Endothelial cell of umbilical vein (primary cell): ENCODE measurements around the gene CABLES1. TPM values are rescaled to one million over a fixed set of nuclear protein-coding genes. Genes with fewer than 3 reads are reported as not detected.

Source experiments
- BruUV-seq: library from RNA; stranded (reverse); fragments of 400-500 nt; replicated peaks from 2 replicates; lab custom pipeline; 2021; lab: Mats Ljungman, UMichigan
- CTCF ChIA-PET: fragments of 300-600, 350-600 bp; sonication (Branson Sonifier 250); formaldehyde crosslinking; loops from one replicate; lab custom pipeline; 2021; ENCODE audit warnings: antibody characterized with exemption, inconsistent platforms; lab: Charles Lee
- POLR2A ChIA-PET: fragments of 300-600, 350-600 bp; sonication (Branson Sonifier 250); formaldehyde crosslinking; loops from one replicate; lab custom pipeline; 2021; ENCODE audit warnings: antibody characterized with exemption, inconsistent platforms; lab: Charles Lee
- DNase-seq: peaks from one replicate; pipeline ENCODE4 v3.0.0-alpha.2; 2011; ENCODE audit warnings: low read depth, low spot score
- FAIRE-seq: peaks from 2 replicates; lab custom pipeline; 2011; peaks lifted over from hg19 to GRCh38; lab: Jason Lieb, UNC
- H2AFZ ChIP-seq: 2 replicates; pipeline ENCODE4 v1.6.0; 2012; ENCODE audit warnings: low read depth, low read length, control low read depth, inconsistent platforms
- H3K27ac ChIP-seq: 2 replicates; pipeline ENCODE4 v1.5.1; 2011; ENCODE audit warnings: low read depth, mild to moderate bottlenecking, control low read depth, low read length, moderate library complexity; ENCODE audit not compliant: insufficient read depth
- H3K27me3 ChIP-seq, 2 experiments: 2 replicates each; pipeline versions ENCODE4 v1.6.0 to v1.6.1; 2011; ENCODE audit warnings: low read length in 2 of 2, mixed read lengths in 1 of 2; ENCODE audit not compliant: control insufficient read depth in 2 of 2, insufficient read depth in 2 of 2
- H3K36me3 ChIP-seq, 2 experiments: 2 replicates in 1 of 2; 3 replicates in 1 of 2; pipeline ENCODE4 v1.5.1; 2011; ENCODE audit warnings: low read length in 2 of 2, mild to moderate bottlenecking in 1 of 2, moderate library complexity in 1 of 2; ENCODE audit not compliant: control insufficient read depth in 2 of 2, insufficient read depth in 2 of 2; ENCODE audit errors: extremely low read depth in 1 of 2
- H3K4me1 ChIP-seq: 3 replicates; pipeline ENCODE4 v1.5.1; 2011; ENCODE audit warnings: mild to moderate bottlenecking, low read length; ENCODE audit not compliant: control insufficient read depth, insufficient read depth; ENCODE audit errors: extremely low read depth
- H3K4me2 ChIP-seq: 2 replicates; pipeline ENCODE4 v1.6.1; 2011; ENCODE audit warnings: low read length, control low read depth, mixed read lengths; ENCODE audit not compliant: insufficient read depth
- H3K4me3 ChIP-seq, 3 experiments: fragments of 200-600 bp in 1 of 3; sonication (generic), shearing (Covaris generic) in 1 of 3; replicated peaks in 1 of 3; 2 replicates each; pipeline ENCODE4 v1.5.1; 2011 to 2016; ENCODE audit warnings: control low read depth in 3 of 3, low read length in 3 of 3, mild to moderate bottlenecking in 2 of 3, inconsistent platforms in 1 of 3, low read depth in 1 of 3, moderate library complexity in 1 of 3; ENCODE audit not compliant: insufficient read depth in 1 of 3
- H3K79me2 ChIP-seq: 2 replicates; pipeline ENCODE4 v1.6.0; 2012; ENCODE audit warnings: low read length, inconsistent platforms; ENCODE audit not compliant: control insufficient read depth, insufficient read depth
- H3K9ac ChIP-seq: replicated peaks from 2 replicates; pipeline ENCODE3; 2011; ENCODE audit warnings: low read length, control low read depth; ENCODE audit not compliant: insufficient read depth; ENCODE audit errors: extremely low read depth
- H3K9me1 ChIP-seq: replicated peaks from 3 replicates; pipeline ENCODE4 v1.6.0; 2011; ENCODE audit warnings: mild to moderate bottlenecking, low read length; ENCODE audit not compliant: control insufficient read depth, insufficient read depth; ENCODE audit errors: extremely low read depth
- H3K9me3 ChIP-seq: replicated peaks from 2 replicates; pipeline ENCODE4 v1.5.1; 2012; ENCODE audit warnings: low read length, inconsistent platforms; ENCODE audit not compliant: control insufficient read depth, insufficient read depth
- H4K20me1 ChIP-seq: replicated peaks from 2 replicates; pipeline ENCODE3; 2011; ENCODE audit warnings: mild to moderate bottlenecking, low read length; ENCODE audit not compliant: control insufficient read depth, insufficient read depth; ENCODE audit errors: extremely low read depth
- CTCF ChIP-seq, 2 donors: IDR thresholded peaks; 1 replicate in 1 of 2; 2 replicates in 1 of 2; pipeline ENCODE4 v1.5.1; 2011; ENCODE audit warnings: low read length in 2 of 2, mild to moderate bottlenecking in 2 of 2, moderate library complexity in 2 of 2, control low read depth in 1 of 2, inconsistent platforms in 1 of 2, low read depth in 1 of 2; ENCODE audit not compliant: insufficient read depth in 1 of 2; ENCODE audit errors: extremely low read depth in 1 of 2
- EZH2 ChIP-seq: IDR thresholded peaks from 2 replicates; pipeline ENCODE4 v1.6.1; 2012; ENCODE audit warnings: borderline replicate concordance, low read depth, mild to moderate bottlenecking, moderate library complexity, low read length, inconsistent platforms; ENCODE audit not compliant: severe bottlenecking
- FOS ChIP-seq: IDR thresholded peaks from 2 replicates; pipeline ENCODE4 v1.6.1; 2011; ENCODE audit warnings: mild to moderate bottlenecking, low read length, moderate library complexity, borderline replicate concordance; ENCODE audit not compliant: insufficient read depth
- GATA2 ChIP-seq: IDR thresholded peaks from 2 replicates; pipeline ENCODE4 v1.7.0; 2011; ENCODE audit warnings: low read depth, mild to moderate bottlenecking, moderate library complexity, mixed read lengths, low read length; ENCODE audit not compliant: insufficient read length, insufficient read depth
- JUN ChIP-seq: IDR thresholded peaks from 2 replicates; pipeline ENCODE4 v1.6.1; 2011; ENCODE audit warnings: borderline replicate concordance, low read depth; ENCODE audit not compliant: insufficient read length, insufficient read depth
- MAX ChIP-seq: IDR thresholded peaks from 2 replicates; pipeline ENCODE4 v1.6.1; 2011; ENCODE audit not compliant: insufficient read depth, insufficient read length
- MYC ChIP-seq: IDR thresholded peaks from one replicate; pipeline ENCODE4 v1.6.1; 2011; ENCODE audit warnings: mild to moderate bottlenecking, low read depth, low read length
- POLR2A ChIP-seq: IDR thresholded peaks from 2 replicates; pipeline ENCODE4 v1.6.1; 2012; ENCODE audit warnings: low read depth, mild to moderate bottlenecking, control low read depth, low read length
- POLR2AphosphoS5 ChIP-seq: IDR thresholded peaks from 2 replicates; pipeline ENCODE4 v1.6.1; 2012; ENCODE audit warnings: low read depth, mild to moderate bottlenecking, control low read depth, low read length, moderate library complexity; ENCODE audit not compliant: insufficient read depth
- dilution Hi-C: fragments of 300-500 bp; cut with MboI; formaldehyde crosslinking; loops from one replicate; pipeline ENCODE4 v1.15.0; 2019; ENCODE audit warnings: low sequenced_read_pairs; ENCODE audit not compliant: extremely low pct_ligation_motif_present
- intact Hi-C: fragments of 100-400 bp; cut with micrococcal nuclease; formaldehyde crosslinking; loops from one replicate; pipeline ENCODE4 v1.10.0; 2022
- polyA plus RNA-seq, 4 experiments: library from polyadenylated mRNA; depleted of rRNA in 3 of 4; stranded (reverse) in 3 of 4; unstranded in 1 of 4; fragments of >200 nt; gene quantifications; 2 replicates each; pipeline versions ENCODE4 v1.2.1 to v1.2.3, GENCODE V29; 2011 to 2012; ENCODE audit warnings: missing spikeins in 1 of 4
- total RNA-seq: library from RNA; stranded (reverse); gene quantifications from 2 replicates; pipeline ENCODE4 v1.2.3, GENCODE V29; 2021

Gene CABLES1
- total and polyA plus RNA-seq, 2 donors (not counting 3 experiments of a cell fraction or from before 2014, with no cell fraction given) = 40.2 to 71.1 TPM

- no peak for TF ChIP-seq GATA2
- no peak for TF ChIP-seq MYC
- no peak for TF ChIP-seq MAX
- TF ChIP-seq POLR2AphosphoS5 = no peak
- TF ChIP-seq FOS = no peak
- TF ChIP-seq EZH2 = no peak
- TF ChIP-seq JUN = no peak
- no peak for TF ChIP-seq POLR2A
- TF ChIP-seq CTCF (IDR thresholded peaks at IDR 0.05; ENCODE audit: extremely low read depth in 1 of 2, insufficient read depth in 1 of 2, low read depth in 1 of 2, low read length in 2 of 2) = no peak
- H3K79me2 ChIP-seq = peaks cover 65% of the 10 kb centered on the region
- no peaks in the 10 kb centered on the region for H3K27me3 ChIP-seq
- no peak for FAIRE-seq
- ChIA-PET CTCF (no interaction called here), POLR2A (no interaction called here)
- BruUV-seq = no TSS peak
- no peak for DNase-seq
- H3K9me3 ChIP-seq = no peaks in the 10 kb centered on the region
- no peak overlapping the region for H2AFZ ChIP-seq
- no peak overlapping the region for H3K27ac ChIP-seq
- H3K36me3 ChIP-seq = peaks cover 0 to 3% of the 10 kb centered on the region in 2 experiments
- intact Hi-C loops (no loop called here), dilution Hi-C loops (no loop called here)
- no peak overlapping the region for H3K9ac ChIP-seq
- H3K4me2 ChIP-seq = no peak overlapping the region
- no peaks in the 10 kb centered on the region for H3K9me1 ChIP-seq
- peaks cover 4% of the 10 kb centered on the region for H4K20me1 ChIP-seq
- no peak overlapping the region for H3K4me3 ChIP-seq
- H3K4me1 ChIP-seq = no peaks in the 10 kb centered on the region
Measured at GRCh38 chr18:23154030-23154429, 18.7 kb downstream of the CABLES1 start.
